ENCODE measurements around the gene ORM2.
"Not testable (repeated sequence)": the region's sequence is repeated elsewhere in the genome, so short reads cannot be mapped to it uniquely, and the experiment has no call there.

ORM2 gene

GRCh38 chr9:114330636-114331035 is 967 bp downstream of the ORM2 start:
- no peak for DNase-seq

GRCh38 chr9:114331229-114332195 is 1.8 kb downstream of the ORM2 start:
- DNase-seq = not testable (repeated sequence)

GRCh38 chr9:114332474-114333040 is 2.9 kb downstream of the ORM2 start:
- not testable (repeated sequence) for DNase-seq

- DNase-seq = not testable (repeated sequence)
These were observed 4.0 kb downstream of the ORM2 start for GRCh38 chr9:114333718-114334117.

- DNase-seq = no peak
These were observed 4.8 kb downstream of the ORM2 start for GRCh38 chr9:114334490-114334889.

- no peak for DNase-seq
These were observed 6.1 kb downstream of the ORM2 start for GRCh38 chr9:114335745-114336144.

- DNase-seq = no peak
These were observed 6.5 kb downstream of the ORM2 start for GRCh38 chr9:114336157-114336556.

GRCh38 chr9:114336699-114337395 is 7.2 kb downstream of the ORM2 start:
- no peak for DNase-seq

- no peak for DNase-seq
These were observed 8.5 kb downstream of the ORM2 start for GRCh38 chr9:114338187-114338586.

- DNase-seq = peak in 20 of 58 donors; percentile 3 to 45 (median 14)
These were observed 9.7 kb downstream of the ORM2 start for GRCh38 chr9:114339130-114339908.

- no peak for DNase-seq
These were observed 11.6 kb downstream of the ORM2 start for GRCh38 chr9:114341152-114341830.

- DNase-seq = no peak
These were observed 12.3 kb downstream of the ORM2 start for GRCh38 chr9:114341991-114342390.

- DNase-seq = no peak
These were observed 13.2 kb downstream of the ORM2 start for GRCh38 chr9:114342755-114343440.

- DNase-seq = no peak
These were observed 14.0 kb downstream of the ORM2 start for GRCh38 chr9:114343471-114344187.

GRCh38 chr9:114344188-114344566 is 14.5 kb downstream of the ORM2 start:
- DNase-seq = no peak

- no peak for DNase-seq
These were observed 15.0 kb downstream of the ORM2 start for GRCh38 chr9:114344692-114345091.

- no peak for DNase-seq
These were observed 15.9 kb downstream of the ORM2 start for GRCh38 chr9:114345493-114346065.

- DNase-seq = no peak
These were observed 16.5 kb downstream of the ORM2 start for GRCh38 chr9:114346146-114346545.

GRCh38 chr9:114347675-114348074 is 18.0 kb downstream of the ORM2 start:
- DNase-seq = peak in 49 of 58 donors; percentile 6 to 88 (median 59)

All from anterior cingulate cortex (tissue), 58 donors.